Nephron progenitor cell (in vitro differentiated cells): ENCODE data around the gene ARHGAP24.

Source experiments
- DNase-seq: peaks from one replicate; pipeline ENCODE4 v3.0.0; 2021
- H3K27ac Mint-ChIP-seq: 2 replicates; pipeline ENCODE4 v1.8.0; 2021; ENCODE audit warnings: mild to moderate bottlenecking, moderate library complexity, mixed read lengths
- H3K27me3 Mint-ChIP-seq: 2 replicates; pipeline ENCODE4 v1.8.0; 2021; ENCODE audit warnings: mild to moderate bottlenecking, low read depth, mixed read lengths; ENCODE audit not compliant: poor library complexity
- H3K36me3 Mint-ChIP-seq: 2 replicates; pipeline ENCODE4 v1.8.0; 2021; ENCODE audit warnings: low read depth, mixed read lengths
- H3K4me1 Mint-ChIP-seq: 2 replicates; pipeline ENCODE4 v1.8.0; 2021; ENCODE audit warnings: mixed read lengths
- H3K4me3 Mint-ChIP-seq: 2 replicates; pipeline ENCODE4 v1.8.0; 2021; ENCODE audit warnings: mild to moderate bottlenecking, moderate library complexity, mixed read lengths
- H3K9me3 Mint-ChIP-seq: 2 replicates; pipeline ENCODE4 v1.8.0; 2021; ENCODE audit warnings: mild to moderate bottlenecking, moderate library complexity, mixed read lengths
- CTCF ChIP-seq: fragments of 200-600 bp; sonication (generic); IDR thresholded peaks from 2 replicates; pipeline ENCODE4 v1.5.0; 2021; ENCODE audit warnings: antibody characterized with exemption

ARHGAP24 gene

GRCh38 chr4:85762529-85762871 lies 287.6 kb downstream of the ARHGAP24 start:
- peaks cover 6% of the 10 kb centered on the region for H3K9me3 Mint-ChIP-seq
- H3K27ac Mint-ChIP-seq, result no peak overlapping the region
- no peak overlapping the region for H3K4me3 Mint-ChIP-seq
- peaks cover 29% of the 10 kb centered on the region for H3K4me1 Mint-ChIP-seq
- no peak for DNase-seq
- no peaks in the 10 kb centered on the region for H3K36me3 Mint-ChIP-seq
- H3K27me3 Mint-ChIP-seq, result no peaks in the 10 kb centered on the region
- TF ChIP-seq CTCF, result no peak

DNA sequence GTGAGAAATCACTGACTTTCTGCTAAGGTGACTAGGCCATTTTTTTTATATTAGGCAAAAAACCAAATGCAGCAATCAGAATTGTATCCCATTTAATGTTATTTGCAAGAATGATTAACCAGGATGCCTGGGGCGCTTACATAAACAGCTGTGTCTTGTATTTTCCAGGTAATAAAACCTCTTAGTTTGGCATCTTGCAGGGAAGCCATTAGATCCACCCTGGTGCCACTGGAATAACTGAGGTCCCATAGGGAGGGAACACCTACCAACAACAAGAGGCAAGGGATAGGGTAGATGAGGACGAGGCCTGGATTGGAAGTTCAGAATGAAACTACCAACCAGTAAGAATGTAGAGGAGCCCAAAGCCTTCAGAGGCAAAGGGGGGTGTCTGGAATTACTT lies 288.3 kb downstream of the ARHGAP24 start:
- no peaks in the 10 kb centered on the region for H3K27me3 Mint-ChIP-seq
- H3K4me3 Mint-ChIP-seq, result no peak overlapping the region
- no peak for TF ChIP-seq CTCF
- peaks cover 35% of the 10 kb centered on the region for H3K4me1 Mint-ChIP-seq
- no peak overlapping the region for H3K27ac Mint-ChIP-seq
- H3K9me3 Mint-ChIP-seq, result peaks cover 2% of the 10 kb centered on the region
- no peak for DNase-seq
- no peaks in the 10 kb centered on the region for H3K36me3 Mint-ChIP-seq

DNA sequence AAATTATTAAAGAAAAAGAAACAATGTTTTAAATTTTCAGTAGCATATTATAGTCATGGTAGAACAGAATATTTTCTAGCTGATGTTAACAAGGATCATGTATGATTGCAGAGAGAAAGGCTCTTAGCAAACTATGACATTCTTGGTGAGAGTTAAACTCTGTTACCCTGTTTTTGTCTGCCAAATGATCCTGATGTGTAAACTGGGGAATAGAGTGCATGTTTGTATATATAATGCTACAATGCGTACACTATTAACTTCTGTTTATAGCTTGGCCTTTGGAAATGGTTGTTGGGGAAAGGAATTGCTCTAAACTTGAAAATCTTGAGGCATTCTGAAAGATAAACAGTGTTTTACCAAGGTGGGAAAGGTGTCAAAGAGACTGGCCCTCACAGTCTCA lies 292.7 kb downstream of the ARHGAP24 start:
- Mint-ChIP-seq H3K27me3 (no peaks in the 10 kb centered on the region), H3K4me3 (no peak overlapping the region), H3K36me3 (no peaks in the 10 kb centered on the region), H3K4me1 (peaks cover 30% of the 10 kb centered on the region), H3K9me3 (no peaks in the 10 kb centered on the region), H3K27ac (peak overlapping the region; percentile 13)
- no peak for DNase-seq
- TF ChIP-seq CTCF, result no peak

- Mint-ChIP-seq H3K27me3 (no peaks in the 10 kb centered on the region), H3K4me1 (peaks cover 30% of the 10 kb centered on the region), H3K9me3 (no peaks in the 10 kb centered on the region), H3K36me3 (no peaks in the 10 kb centered on the region), H3K27ac (no peak overlapping the region), H3K4me3 (no peak overlapping the region)
- TF ChIP-seq CTCF, result no peak
- DNase-seq, result no peak
Observed at GRCh38 chr4:85769009-85769408, 294.1 kb downstream of the ARHGAP24 start.

DNA sequence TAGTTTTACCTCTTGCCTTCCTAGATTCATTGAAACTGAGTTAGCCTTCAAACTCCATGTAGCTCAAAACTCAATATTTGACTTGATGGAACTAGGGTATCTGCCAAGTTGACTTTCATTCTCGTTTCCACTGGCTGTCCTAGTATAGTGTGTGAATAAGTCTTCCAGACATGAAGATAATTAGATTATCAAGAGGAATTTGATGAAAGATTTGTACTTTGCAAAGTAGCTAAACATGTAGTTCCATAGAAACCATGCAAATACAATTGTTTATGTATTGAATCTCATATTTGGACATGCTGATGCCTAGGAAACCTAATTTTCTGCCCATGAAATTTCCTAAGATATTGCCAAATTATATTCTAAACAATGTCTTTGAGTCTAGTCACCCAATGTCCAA lies 297.5 kb downstream of the ARHGAP24 start:
- peaks cover 4% of the 10 kb centered on the region for H3K9me3 Mint-ChIP-seq
- H3K36me3 Mint-ChIP-seq, result no peaks in the 10 kb centered on the region

More for the DNA sequence above, 297.5 kb downstream of the ARHGAP24 start:
- H3K4me1 Mint-ChIP-seq, result peaks cover 44% of the 10 kb centered on the region
- no peak for DNase-seq
- H3K27ac Mint-ChIP-seq, result no peak overlapping the region
- H3K27me3 Mint-ChIP-seq, result no peaks in the 10 kb centered on the region
- TF ChIP-seq CTCF, result no peak
- no peak overlapping the region for H3K4me3 Mint-ChIP-seq
